GM12878 (cell line): ENCODE measurements around the gene HES7.

ENCODE experiments used
- CTCF ChIP-seq, 3 experiments: IDR thresholded peaks in 2 of 3; conservative IDR thresholded peaks in 1 of 3; 2 replicates each; pipeline ENCODE4 v1.5.1; 2011; ENCODE audit warnings: low read depth in 3 of 3, low read length in 3 of 3, mild to moderate bottlenecking in 3 of 3, control low read depth in 2 of 3, moderate library complexity in 2 of 3, inconsistent platforms in 1 of 3, mixed read lengths in 1 of 3; ENCODE audit not compliant: control insufficient read depth in 2 of 3, insufficient read depth in 1 of 3; ENCODE audit errors: extremely low read depth in 1 of 3
- EGR1 ChIP-seq, 2 experiments: IDR thresholded peaks; 1 replicate in 1 of 2; 2 replicates in 1 of 2; pipeline ENCODE4 v1.6.1; 2011 to 2012; ENCODE audit warnings: low read depth in 2 of 2, low read length in 2 of 2, borderline replicate concordance in 1 of 2, mild to moderate bottlenecking in 1 of 2, moderate library complexity in 1 of 2
- LARP7 ChIP-seq: fragments of 450-650 bp; IDR thresholded peaks from 2 replicates; pipeline ENCODE4 v1.6.1; 2017; ENCODE audit warnings: mild to moderate bottlenecking
- POLR2A ChIP-seq: IDR thresholded peaks from 2 replicates; pipeline ENCODE4 v1.6.1; 2011; ENCODE audit warnings: low read depth, mild to moderate bottlenecking, low read length
- REST ChIP-seq: IDR thresholded peaks from 2 replicates; pipeline ENCODE4 v1.6.1; 2012; ENCODE audit warnings: mild to moderate bottlenecking, low read depth, low read length
- ZNF24 ChIP-seq: fragments of 450-650 bp; IDR thresholded peaks from 2 replicates; pipeline ENCODE4 v1.6.1; 2017; ENCODE audit warnings: antibody characterized with exemption, mild to moderate bottlenecking

GRCh38 chr17:8145811-8146210 is 21.9 kb upstream of the HES7 start:
- no peak for TF ChIP-seq REST
- no peak for TF ChIP-seq LARP7
- TF ChIP-seq CTCF (IDR thresholded peaks at IDR 0.05 in 2 of 3, conservative IDR thresholded peaks at IDR 0.05 in 1 of 3; ENCODE audit: control insufficient read depth in 2 of 3, extremely low read depth in 1 of 3, insufficient read depth in 1 of 3, low read depth in 3 of 3, low read length in 3 of 3) = no peak
- no peak for TF ChIP-seq POLR2A
- TF ChIP-seq EGR1 (IDR thresholded peaks at IDR 0.05; ENCODE audit: borderline replicate concordance in 1 of 2, low read depth in 2 of 2, low read length in 2 of 2) = no peak
- no peak for TF ChIP-seq ZNF24
